HPDE6-E6E7 (cell line): Measurements from ENCODE around the gene HBA1.
"Not testable (repeated sequence)": the region's sequence is repeated elsewhere in the genome, so short reads cannot be mapped to it uniquely, and the experiment has no call there.

Experiments
- DNase-seq: peaks from one replicate; pipeline ENCODE4 v3.0.0; 2011; ENCODE audit warnings: missing footprints; ENCODE audit errors: extremely low spot score

Gene HBA1

GRCh38 chr16:159136-159849 is 17.2 kb upstream of the HBA1 start:
- no peak for DNase-seq

DNA sequence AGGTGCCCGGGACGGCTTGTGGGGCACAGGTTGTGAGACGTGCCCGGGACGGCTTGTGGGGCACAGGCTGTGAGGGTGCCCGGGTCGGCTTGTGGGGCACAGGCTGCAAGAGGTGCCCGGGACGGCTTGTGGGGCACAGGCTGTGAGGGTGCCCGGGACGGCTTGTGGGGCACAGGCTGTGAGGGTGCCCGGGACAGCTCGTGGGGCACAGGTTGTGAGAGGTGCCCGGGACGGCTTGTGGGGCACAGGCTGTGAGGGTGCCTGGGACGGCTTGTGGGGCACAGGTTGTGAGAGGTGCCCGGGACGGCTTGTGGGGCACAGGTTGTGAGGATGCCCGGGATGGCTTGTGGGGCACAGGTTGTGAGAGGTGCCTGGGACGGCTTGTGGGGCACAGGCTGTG is 16.2 kb upstream of the HBA1 start:
- not testable (repeated sequence) for DNase-seq

- no peak for DNase-seq
Measured at GRCh38 chr16:160691-161190, 15.7 kb upstream of the HBA1 start.

- no peak for DNase-seq
Measured at GRCh38 chr16:162271-162991, 14.0 kb upstream of the HBA1 start.

- not testable (repeated sequence) for DNase-seq
Measured at GRCh38 chr16:163139-163538, 13.3 kb upstream of the HBA1 start.

GRCh38 chr16:163696-164095 is 12.8 kb upstream of the HBA1 start:
- DNase-seq, result not testable (repeated sequence)

GRCh38 chr16:164134-164823 is 12.2 kb upstream of the HBA1 start:
- not testable (repeated sequence) for DNase-seq

- DNase-seq, result no peak
Measured at GRCh38 chr16:164827-165538, 11.5 kb upstream of the HBA1 start.

- no peak for DNase-seq
Measured at GRCh38 chr16:165539-166374, 10.7 kb upstream of the HBA1 start, which contains the start of gene HBM. Gene HBM (plus strand): TSS chr16:165978. CDS start chr16:165998, 20 bp downstream.

DNA sequence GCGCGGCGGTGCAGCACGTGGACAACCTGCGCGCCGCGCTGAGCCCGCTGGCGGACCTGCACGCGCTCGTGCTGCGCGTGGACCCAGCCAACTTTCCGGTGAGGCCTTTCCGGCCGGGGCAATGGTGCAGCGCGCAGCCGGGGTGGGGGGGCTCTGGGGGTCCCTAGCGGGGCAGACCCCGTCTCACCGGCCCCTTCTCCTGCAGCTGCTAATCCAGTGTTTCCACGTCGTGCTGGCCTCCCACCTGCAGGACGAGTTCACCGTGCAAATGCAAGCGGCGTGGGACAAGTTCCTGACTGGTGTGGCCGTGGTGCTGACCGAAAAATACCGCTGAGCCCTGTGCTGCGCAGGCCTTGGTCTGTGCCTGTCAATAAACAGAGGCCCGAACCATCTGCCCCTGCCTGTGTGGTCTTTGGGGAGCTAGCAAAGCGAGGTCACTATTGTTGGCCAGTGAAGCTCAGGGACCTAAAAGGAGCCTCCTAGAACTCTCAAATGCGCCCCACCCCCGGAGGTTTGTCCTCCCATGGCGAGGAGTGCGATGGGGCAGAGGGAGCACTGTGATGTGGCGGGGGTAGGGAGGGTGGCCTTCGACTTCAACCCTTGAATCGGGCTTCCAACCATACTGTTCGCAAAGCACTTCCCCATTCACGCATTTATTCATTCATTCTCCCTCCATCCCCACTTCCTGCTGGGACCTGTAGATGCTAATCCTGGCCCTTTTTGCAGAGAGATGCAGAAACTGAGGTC is 9.9 kb upstream of the HBA1 start:
- no peak for DNase-seq

- DNase-seq, result no peak
Measured at GRCh38 chr16:167122-167690, 9.3 kb upstream of the HBA1 start.

DNA sequence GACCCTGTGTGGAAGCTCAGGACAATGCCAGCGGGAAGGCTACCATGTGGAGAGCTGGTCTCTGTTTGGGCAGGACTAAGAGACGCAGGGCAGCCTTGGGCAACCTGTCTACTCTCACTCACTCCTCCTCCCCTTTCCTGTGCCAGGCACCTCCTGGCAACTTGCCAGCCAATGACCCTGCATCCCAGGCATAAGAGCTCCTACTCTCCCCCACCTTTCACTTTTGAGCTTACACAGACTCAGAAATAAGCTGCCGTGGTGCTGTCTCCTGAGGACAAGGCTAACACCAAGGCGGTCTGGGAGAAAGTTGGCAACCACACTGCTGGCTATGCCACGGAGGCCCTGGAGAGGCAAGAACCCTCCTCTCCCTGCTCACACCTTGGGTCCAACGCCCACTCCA is 8.1 kb upstream of the HBA1 start:
- no peak for DNase-seq

DNA sequence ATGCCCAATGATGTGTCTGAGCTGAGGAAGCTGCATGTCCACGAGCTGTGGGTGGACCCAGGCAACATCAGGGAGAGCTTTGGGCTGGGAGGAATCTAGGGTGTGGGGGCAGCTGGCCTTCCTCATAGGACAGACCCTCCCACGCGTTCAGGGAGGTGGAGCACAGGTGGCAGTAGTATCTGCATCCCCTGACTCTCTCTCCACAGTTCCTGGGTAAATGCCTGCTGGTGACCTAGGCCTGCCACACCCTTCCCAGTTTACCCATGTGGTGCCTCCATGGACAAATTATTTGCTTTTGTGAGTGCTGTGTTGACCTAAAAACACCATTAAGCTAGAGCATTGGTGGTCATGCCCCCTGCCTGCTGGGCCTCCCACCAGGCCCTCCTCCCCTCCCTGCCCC is 7.5 kb upstream of the HBA1 start:
- DNase-seq, result no peak

- DNase-seq, result not testable (repeated sequence)
Measured at GRCh38 chr16:170088-170507, 6.4 kb upstream of the HBA1 start.

DNA sequence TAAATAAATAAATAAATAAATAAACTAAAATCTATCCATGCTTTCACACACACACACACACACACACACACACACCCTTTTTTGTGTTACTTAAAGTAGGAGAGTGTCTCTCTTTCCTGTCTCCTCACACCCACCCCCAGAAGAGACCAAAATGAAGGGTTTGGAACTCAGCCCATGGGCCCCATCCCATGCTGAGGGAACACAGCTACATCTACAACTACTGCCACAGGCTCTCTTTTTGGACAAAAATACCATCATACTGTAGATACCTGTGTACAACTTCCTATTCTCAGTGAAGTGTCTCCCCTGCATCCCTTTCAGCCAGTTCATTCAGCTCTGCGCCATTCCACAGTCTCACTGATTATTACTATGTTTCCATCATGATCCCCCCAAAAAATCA is 5.7 kb upstream of the HBA1 start:
- DNase-seq, result no peak

DNA sequence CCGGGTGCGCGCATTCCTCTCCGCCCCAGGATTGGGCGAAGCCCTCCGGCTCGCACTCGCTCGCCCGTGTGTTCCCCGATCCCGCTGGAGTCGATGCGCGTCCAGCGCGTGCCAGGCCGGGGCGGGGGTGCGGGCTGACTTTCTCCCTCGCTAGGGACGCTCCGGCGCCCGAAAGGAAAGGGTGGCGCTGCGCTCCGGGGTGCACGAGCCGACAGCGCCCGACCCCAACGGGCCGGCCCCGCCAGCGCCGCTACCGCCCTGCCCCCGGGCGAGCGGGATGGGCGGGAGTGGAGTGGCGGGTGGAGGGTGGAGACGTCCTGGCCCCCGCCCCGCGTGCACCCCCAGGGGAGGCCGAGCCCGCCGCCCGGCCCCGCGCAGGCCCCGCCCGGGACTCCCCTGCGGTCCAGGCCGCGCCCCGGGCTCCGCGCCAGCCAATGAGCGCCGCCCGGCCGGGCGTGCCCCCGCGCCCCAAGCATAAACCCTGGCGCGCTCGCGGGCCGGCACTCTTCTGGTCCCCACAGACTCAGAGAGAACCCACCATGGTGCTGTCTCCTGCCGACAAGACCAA is 4.0 kb upstream of the HBA1 start, which contains the start of gene HBA2:
Gene HBA2 (plus strand): TSS at position 503 of the 568 bp plus-strand sequence. CDS start 37 bp downstream, at position 540.
- not testable (repeated sequence) for DNase-seq

DNA sequence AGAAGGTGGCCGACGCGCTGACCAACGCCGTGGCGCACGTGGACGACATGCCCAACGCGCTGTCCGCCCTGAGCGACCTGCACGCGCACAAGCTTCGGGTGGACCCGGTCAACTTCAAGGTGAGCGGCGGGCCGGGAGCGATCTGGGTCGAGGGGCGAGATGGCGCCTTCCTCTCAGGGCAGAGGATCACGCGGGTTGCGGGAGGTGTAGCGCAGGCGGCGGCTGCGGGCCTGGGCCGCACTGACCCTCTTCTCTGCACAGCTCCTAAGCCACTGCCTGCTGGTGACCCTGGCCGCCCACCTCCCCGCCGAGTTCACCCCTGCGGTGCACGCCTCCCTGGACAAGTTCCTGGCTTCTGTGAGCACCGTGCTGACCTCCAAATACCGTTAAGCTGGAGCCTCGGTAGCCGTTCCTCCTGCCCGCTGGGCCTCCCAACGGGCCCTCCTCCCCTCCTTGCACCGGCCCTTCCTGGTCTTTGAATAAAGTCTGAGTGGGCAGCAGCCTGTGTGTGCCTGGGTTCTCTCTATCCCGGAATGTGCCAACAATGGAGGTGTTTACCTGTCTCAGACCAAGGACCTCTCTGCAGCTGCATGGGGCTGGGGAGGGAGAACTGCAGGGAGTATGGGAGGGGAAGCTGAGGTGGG is 3.1 kb upstream of the HBA1 start:
- DNase-seq, result not testable (repeated sequence)

DNA sequence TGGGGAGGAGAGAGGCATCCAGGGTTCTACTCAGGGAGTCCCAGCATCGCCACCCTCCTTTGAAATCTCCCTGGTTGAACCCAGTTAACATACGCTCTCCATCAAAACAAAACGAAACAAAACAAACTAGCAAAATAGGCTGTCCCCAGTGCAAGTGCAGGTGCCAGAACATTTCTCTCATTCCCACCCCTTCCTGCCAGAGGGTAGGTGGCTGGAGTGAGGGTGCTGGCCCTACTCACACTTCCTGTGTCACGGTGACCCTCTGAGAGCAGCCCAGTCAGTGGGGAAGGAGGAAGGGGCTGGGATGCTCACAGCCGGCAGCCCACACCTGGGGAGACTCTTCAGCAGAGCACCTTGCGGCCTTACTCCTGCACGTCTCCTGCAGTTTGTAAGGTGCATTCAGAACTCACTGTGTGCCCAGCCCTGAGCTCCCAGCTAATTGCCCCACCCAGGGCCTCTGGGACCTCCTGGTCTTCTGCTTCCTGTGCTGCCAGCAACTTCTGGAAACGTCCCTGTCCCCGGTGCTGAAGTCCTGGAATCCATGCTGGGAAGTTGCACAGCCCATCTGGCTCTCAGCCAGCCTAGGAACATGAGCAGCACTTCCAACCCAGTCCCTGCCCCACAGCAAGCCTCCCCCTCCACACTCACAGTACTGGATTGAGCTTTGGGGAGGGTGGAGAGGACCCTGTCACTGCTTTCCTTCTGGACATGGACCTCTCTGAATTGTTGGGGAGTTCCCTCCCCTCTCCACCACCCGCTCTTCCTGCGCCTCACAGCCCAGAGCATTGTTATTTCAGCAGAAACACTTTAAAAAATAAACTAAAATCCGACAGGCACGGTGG is 2.3 kb upstream of the HBA1 start:
- not testable (repeated sequence) for DNase-seq
